Measurements from ENCODE around the gene NDFIP2.

Gene NDFIP2, protein sequence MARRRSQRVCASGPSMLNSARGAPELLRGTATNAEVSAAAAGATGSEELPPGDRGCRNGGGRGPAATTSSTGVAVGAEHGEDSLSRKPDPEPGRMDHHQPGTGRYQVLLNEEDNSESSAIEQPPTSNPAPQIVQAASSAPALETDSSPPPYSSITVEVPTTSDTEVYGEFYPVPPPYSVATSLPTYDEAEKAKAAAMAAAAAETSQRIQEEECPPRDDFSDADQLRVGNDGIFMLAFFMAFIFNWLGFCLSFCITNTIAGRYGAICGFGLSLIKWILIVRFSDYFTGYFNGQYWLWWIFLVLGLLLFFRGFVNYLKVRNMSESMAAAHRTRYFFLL

DNA sequence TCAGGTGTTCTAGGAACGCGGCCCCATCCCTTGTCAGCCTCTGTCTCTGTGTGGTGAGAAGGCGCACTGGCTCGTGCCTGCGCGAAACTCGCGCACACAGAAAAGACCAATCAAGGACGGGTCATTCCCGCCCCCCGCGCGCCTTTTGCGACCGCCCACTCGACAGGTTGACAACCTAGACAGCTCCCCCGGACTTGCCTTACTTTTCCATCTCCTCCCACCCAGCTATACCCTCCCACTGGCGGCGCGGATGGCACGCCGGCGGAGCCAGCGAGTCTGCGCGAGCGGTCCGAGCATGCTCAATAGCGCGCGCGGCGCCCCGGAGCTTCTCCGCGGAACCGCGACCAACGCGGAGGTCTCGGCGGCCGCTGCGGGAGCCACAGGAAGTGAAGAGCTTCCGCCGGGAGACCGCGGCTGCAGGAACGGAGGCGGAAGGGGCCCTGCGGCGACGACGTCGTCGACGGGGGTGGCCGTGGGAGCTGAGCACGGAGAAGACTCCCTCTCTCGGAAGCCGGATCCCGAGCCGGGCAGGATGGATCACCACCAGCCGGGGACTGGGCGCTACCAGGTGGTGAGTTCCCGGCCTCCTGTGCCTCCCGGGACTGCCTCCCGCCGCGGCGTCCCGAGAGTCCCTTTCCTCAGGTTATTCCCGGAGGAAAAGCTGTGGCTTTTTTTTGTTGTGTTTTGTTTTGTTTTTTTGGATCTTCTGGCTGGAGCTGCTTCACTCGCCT, at the start of gene NDFIP2:
NDFIP2 (plus strand) TSS at position 202 of the 731 bp plus-strand sequence; CDS start at position 251, 49 bp downstream.
- FAIRE-seq (no peak), DNase-seq (ENCODE audit: low spot score) (peak; percentile 67)

DNA sequence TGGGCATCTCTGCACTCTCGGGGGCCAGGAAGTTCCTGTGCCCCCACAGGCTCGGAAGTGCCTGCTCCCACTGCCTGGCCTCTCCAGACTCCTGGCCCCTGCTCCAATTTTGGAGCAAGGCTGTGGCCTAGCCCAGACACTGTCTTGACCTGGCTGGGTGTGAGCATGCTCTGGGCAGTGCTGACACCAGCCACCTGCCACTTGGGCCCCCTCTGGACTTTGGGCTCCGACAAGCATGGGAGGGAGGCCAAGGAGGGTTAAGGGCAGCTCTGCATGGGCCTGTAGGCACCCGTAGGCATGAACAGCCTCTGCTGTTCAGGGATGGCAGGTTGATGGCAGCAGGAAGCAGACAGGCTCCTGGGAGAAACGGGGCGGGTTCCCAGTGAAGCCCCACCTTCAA, 48.9 kb upstream of the NDFIP2 start:
- no peak for FAIRE-seq
- no peak for DNase-seq (ENCODE audit: low spot score)

DNA sequence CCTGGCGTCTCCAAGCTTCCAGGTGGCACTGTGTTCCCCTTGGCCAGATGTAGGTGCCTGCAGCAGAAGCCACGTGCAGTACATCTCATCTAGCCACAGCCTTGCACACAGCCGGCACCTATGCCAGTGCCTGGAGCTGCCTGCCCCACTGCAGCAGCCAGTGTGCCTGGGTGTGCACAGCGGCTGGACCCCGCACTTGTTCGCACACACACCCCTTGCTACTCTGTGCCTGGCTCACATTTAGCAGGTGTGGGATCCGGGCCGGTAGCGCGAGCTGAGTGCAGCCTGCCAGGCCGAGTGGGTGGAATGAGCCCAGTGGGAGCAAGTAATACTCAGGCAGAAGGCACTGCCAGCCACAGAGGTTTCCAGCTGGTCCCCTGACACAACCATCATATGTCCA, 48.0 kb upstream of the NDFIP2 start:
- no peak for DNase-seq (ENCODE audit: low spot score)
- no peak for FAIRE-seq

DNA sequence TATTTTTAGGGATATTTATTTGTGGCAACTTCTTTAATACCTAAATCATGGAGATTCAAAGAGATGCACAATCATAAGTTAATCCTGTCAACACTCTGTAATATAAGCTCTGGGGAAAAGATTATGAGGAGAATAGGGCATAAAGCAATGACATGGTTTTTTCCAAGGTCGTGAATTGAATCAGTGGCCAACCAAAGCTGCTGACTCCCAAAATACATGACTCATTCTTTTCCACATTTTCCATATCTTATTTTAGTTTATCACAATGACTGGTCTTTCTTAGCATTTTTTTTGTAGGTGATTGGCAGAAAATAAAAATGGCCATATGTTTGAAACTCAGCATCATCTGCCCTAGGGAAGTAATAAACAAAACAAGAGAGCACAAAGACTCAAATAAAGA, 46.4 kb upstream of the NDFIP2 start:
- DNase-seq (ENCODE audit: low spot score) (no peak), FAIRE-seq (no peak)

DNA sequence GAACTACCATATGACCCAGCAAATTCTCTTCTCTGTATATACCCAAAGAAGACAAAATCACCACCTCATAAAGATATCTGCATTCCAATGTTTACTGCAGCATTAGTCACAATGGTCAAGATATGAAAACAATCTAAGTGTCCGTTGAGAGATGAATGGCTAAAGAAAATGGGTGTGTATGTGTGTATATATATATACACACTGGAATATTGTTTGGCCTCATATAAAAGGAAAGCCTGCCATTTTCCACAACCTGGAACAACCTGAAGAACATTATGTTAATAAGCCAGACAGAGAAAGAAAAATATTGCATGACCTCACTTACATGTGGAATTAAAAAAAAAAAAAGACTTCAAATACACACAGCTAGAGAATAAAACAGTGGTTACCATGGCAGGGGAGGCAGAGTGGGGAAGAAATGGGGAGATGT, 45.4 kb upstream of the NDFIP2 start:
- FAIRE-seq (no peak), DNase-seq (ENCODE audit: low spot score) (no peak)

DNA sequence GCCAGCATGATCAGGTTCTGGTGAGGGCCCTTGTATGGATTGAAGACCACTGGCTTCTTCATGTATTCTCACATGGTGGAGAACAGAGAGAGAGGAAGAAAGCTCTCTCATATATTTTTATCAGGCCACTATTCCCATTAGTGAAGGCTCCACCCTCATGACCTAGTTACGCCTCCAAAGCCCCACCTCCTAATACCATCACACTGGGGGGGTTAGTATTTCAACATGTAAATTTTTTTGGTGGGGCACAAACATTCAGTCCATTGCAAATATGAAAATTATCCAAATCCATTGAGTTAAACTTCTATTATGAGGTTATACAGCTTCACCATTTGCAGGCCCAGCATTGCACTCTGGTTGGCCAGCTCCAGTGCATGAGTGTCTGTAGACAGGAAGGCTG, 41.7 kb upstream of the NDFIP2 start:
- DNase-seq (ENCODE audit: low spot score) (no peak), FAIRE-seq (no peak)

DNA sequence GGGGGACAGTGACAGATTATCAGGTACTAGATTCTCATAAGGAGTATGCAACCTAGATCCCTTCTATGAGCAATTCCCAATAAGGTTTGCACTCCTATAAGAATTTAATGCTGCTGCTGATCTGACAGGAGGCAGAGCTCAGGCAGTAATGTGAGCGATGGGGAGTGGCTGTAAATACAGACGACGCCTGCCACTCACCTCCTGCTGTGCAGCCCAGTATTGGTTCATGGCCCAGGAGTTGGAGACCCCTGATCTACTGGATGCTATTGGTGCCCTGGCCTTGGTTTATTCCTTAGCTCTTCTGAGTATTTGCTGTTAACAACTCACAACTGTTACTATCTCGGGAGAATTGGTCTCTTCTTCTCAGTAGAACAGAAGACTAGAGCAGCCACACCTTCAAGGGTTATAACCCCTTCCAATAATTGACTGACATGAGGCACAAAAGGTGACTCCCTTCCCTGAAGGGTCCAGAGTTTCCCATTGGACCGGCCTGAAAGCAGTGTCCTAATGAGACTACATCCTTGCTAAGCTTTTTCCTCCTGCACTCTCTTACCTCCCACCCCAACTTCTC, 39.9 kb upstream of the NDFIP2 start:
- FAIRE-seq = no peak
- no peak for DNase-seq (ENCODE audit: low spot score)

DNA sequence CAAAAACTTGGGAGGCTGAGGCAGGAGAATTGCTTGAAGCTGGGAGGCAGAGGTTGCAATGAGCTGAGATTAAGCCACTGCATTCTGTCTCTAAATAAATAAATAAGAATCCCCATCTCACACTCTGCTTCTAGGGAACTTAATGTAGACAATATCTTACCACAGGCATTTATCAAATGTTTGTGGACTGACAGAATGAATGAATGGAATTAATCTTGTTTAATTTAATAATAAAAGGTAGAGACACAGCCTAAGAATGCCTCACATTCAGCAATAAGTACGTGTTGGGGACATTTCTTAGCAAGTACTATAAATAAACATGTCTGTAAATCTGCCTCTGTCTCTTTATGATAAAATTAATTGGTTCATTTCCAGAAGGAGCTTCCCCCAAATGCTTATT, 38.7 kb upstream of the NDFIP2 start:
- no peak for FAIRE-seq

DNA sequence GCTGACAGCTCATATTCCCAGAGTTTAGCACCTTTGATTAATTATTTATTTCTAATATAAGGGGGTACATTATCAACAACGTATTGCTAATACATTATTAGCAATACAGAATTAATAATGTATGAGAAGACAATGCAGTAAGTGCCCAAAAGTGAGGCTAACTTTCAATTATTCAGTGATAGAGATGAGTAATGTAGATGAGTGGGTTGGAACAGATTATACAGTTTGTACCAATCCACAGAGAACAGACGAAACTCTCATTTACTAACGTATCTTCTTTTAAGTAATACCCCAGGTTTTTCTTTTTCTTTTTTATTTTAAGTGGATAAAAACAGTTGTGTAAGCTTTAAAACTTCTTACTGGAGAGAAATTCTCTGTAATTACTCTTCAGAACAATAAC, 38.2 kb upstream of the NDFIP2 start:
- FAIRE-seq (no peak), DNase-seq (ENCODE audit: low spot score) (no peak)

More for the DNA sequence above, 38.7 kb upstream of the NDFIP2 start:
- DNase-seq (ENCODE audit: low spot score) = no peak

DNA sequence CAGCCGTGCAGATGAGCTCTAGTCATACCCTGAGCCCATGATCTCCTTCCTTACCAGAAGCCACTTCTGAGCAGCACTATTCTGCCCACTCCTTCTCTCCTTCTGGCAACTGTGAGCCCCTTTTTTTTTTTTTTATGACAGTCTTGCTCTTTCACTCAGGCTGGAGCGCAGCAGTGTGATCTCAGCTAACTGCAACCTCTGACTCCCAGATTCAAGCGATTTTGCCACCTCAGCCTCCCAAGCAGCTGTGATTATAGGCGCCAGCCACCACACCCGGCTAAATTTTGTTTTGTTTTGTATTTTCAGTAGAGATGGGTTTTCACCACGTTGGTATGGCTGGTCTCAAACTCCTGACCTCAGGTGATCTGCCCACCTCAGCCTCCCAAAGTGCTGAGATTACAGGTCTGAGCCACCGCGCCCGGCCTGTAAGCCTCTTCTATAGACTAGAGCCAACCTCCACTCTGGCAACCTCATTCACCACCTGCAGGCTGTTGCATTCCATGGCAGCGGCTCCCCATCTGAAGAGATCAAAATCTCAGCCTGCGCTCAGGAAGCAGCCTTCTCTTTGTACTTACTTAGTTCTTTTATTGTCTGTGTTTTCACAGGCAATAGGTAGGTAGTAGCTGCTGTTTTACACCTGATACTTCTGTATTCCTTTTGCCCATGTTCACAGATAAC, 34.8 kb upstream of the NDFIP2 start:
- DNase-seq (ENCODE audit: low spot score) (no peak), FAIRE-seq (no peak)

DNA sequence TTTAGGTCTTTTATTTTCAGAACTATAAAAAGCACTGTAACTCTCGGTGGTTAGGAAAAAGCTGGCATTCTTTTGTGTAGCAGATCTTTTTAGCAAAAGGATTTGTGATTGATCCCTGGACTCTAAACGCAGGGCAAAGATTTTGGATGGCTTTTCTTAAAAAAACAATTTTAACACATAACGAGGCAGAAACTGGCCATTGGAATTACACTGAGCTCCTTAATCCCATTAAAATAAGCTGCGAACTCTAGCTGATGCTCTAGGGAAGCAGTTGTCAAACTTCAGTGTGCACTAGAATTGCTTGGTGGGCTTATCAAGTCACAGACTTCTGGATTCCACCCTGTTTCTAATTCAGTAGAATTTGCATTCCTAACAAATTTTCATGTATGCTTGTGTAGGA, 33.8 kb upstream of the NDFIP2 start:
- no peak for FAIRE-seq
- DNase-seq (ENCODE audit: low spot score) = no peak

DNA sequence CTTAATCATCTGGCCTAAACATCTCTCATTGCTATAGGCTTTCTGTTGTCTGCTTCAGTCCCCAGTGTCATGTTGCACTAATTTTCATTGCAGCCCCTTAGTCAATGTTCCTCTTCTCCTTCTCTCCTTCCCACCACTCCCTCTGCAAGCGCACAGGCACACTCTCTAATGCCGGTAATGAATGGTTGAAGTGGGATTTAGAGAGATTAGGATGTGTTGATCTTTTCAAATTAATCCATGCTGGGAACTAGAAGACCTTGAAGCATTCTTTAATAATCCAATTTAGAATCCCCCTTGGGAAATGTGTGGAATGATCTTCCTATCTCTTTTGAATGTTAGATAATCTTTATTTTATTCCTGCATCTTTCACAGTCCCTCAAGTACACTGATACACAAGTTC, 33.2 kb upstream of the NDFIP2 start:
- DNase-seq (ENCODE audit: low spot score) (no peak), FAIRE-seq (no peak)

DNA sequence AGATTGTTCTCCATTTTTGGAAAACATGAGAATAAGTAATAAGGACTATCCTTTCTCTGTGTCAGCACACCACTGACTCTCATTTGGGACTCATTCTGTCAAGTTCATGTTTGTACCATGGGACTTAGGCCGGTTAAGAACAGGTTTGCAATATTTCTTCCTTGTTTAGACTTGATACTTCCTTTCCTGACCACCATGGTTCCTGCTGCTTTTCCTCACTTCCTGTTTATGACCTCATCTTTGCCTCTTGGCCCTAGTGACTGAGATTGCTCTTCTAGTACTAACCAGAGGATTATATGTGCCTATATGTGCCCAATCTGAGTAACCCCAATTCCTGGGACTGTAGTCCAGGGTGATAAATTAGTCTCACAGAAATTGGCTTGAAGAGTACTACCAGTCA, 32.5 kb upstream of the NDFIP2 start:
- DNase-seq (ENCODE audit: low spot score) = no peak
- no peak for FAIRE-seq

DNA sequence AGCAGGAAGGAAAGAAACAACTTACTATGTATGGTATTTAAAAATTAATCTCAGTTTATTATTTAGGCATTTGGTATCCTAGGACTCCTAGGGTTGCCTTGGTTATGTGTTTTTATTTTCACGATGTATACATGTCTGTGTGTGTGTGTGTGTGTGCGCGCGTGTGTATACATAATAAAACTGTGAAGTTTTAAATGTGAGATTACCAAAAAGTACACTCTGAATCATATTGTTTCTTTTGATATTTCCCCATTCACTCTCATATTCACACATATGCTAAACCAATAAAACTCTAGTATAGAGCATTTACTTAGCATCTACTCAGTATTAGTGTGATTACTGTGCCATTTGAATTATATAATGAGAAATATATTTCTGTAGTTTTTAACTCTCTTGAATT, 30.8 kb upstream of the NDFIP2 start:
- DNase-seq (ENCODE audit: low spot score) = no peak
- FAIRE-seq = no peak

DNA sequence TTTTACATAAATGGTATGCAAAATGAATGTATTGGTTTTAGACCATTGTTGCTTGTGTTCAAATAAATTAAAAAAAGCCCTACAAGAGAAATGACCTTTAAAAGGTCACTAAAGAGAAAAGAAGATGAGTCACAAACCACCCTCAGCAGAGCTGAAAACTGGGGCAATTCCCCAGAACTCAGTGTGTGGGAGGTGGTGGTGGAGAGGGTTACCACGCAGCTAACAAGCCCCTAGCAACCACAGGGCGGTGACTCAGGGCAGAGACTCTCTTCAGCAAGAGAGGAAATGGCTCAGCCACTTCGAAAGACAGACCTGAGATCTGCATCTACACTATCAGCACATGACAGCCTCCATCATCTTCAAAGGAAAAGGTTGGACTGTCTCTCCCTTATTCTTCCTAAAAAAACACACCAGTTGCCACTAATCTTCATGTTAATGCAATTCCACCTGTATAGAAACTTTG, 29.4 kb upstream of the NDFIP2 start:
- DNase-seq (ENCODE audit: low spot score) = peak; percentile 88
- peak; percentile 94 for FAIRE-seq

DNA sequence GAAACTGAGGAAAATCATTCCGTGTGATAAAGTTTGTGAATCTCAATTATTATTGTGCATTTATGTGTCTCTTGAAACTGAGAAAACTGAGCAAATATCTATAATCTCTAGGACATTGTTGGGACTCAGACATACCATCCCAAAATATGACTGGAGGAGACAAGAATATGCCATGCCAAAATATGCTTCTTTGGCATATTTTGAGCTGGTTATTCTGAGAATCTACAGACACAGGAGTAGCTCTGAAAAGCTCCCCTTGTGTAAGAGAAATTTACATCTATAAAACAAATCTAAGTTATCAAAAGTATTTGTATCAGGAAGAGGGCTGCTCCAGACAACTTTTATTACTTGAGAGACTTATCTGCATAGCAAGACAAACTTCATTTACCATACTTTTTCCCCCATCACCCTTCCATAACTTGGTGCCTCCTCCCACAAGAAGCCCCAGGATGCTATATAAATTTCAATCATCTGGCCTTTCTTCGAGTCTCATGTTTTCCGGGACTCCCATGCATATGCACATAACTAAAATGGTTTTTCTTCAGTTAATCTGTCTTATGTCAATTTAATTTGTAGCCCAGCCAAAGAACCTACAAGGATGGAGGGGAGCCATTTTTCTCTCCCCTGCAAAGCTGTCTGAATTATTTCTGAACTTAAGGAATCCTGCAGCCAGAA, 28.6 kb upstream of the NDFIP2 start:
- no peak for DNase-seq (ENCODE audit: low spot score)
- FAIRE-seq = no peak

DNA sequence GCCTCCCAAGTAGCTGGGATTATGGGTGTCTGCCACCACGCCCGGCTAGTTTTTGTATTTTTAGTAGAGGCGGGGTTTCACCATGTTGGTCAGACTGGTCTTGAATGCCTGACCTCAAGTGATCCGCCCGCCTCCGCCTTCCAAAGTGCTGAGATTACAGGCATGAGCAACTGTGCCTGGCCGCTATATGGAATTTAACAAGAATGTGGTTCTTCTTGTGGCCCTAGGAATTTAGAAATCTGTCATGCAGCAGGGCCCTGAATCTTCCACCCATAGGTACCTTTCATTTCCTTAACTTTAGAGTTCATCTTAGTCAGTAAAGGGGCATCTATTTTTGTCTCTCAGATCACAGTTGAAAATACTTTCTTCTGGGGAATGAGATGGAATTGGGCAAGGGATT, 25.6 kb upstream of the NDFIP2 start:
- FAIRE-seq (no peak), DNase-seq (ENCODE audit: low spot score) (no peak)

DNA sequence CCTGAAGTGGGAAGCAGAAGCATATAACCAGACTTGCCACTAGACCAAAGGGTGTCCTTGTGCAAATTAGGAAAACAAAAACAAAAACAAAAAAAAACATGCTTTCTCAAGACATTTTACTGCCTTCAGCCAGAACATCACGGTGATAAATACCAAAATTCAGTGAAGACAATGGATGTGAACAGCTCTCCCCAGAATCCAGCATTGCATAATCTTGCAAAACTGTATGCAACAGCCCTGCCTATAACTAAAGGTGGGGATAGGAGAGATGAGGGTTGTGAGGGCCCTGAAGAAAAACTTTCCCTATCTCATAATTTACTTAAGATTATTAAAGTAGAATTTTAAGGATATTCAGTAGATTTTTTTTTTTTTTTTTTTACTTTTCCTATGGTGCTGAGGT, 24.9 kb upstream of the NDFIP2 start:
- no peak for DNase-seq (ENCODE audit: low spot score)
- no peak for FAIRE-seq

DNA sequence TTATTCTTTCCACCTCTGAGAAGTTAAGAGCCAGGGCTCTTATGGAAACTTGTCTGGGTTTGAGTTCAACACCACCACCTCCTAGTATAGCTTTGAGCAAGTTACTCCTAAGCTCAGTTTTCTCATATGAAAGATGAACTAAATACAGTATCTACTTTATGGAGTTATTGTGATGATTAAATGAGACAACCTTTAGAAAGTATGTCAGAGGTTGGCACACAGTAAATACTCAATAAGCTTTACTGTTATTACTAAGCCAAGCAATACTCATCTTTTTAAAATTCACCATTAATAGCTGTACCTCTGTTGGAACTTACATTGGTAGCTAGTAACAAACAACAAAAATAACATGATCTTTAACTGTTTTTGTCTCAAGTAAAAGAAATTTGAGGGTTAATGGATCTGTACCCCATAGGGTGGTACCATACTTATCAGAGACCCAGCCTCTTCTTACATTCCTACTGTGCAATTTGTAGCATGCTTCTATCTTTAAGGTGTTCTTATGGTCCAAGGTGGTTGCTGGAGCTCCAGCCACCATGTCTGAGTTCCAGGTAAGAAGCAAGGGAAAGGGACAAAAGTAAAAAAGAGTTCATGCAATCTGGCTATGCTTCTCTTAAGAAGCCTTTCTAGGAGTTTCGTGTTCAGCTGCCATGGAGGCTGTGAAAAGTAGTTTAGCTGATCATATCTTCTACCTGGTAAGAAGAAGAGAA, 24.1 kb upstream of the NDFIP2 start:
- FAIRE-seq (no peak), DNase-seq (ENCODE audit: low spot score) (no peak)

DNA sequence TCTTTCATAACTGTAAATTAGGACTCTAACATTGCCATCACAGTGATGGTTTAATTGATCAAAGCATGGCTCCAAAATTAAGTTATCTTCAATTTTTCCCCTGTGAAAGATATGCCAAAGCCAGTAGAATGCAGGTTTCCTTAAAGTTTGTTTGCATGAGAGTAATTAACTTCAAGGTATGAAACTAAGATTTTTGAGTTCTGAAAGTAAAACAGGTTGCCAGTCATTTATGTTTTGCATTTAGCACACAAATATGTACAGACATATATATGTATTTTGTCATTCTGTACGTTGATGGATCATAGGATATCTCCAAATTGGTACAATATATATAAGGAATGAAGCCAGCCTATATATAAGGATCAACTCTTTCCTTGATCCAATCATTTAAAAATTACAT, 23.6 kb upstream of the NDFIP2 start:
- no peak for DNase-seq (ENCODE audit: low spot score)
- FAIRE-seq = no peak

DNA sequence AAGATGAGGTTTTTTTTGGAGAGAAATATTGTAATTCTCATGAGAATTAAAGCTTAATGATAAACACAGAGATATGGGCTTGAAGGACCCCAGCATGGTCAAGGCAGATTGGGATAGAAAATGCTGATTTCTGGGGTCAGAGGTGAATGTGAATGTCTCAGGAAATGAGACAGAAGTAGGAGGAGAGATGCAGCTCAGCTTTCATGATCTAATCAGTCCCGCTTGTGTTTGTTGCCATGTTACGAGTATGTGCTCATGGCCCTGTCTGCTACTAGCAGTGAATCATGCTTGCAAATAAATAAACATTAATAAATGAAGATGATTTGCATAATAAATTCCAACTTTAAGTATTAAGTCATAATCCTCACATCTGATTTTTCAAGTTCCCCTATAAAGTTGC, 23.0 kb upstream of the NDFIP2 start:
- FAIRE-seq = no peak
- peak; percentile 11 for DNase-seq (ENCODE audit: low spot score)
